Peyer's patch (tissue), 4 donors: Measurements from ENCODE around the gene PAEP.
"Not testable (repeated sequence)": the region's sequence is repeated elsewhere in the genome, so short reads cannot be mapped to it uniquely, and the experiment has no call there.

Experiments used
- POLR2A ChIP-seq, 2 donors: fragments of 450-650 bp; IDR thresholded peaks; one replicate each; pipeline ENCODE4 v1.5.1; 2017; ENCODE audit warnings: antibody characterized with exemption in 2 of 2, mild to moderate bottlenecking in 2 of 2, moderate library complexity in 2 of 2
- TF ChIP-seq, protein P1 (sequence below), 6 experiments: fragments of 450-650 bp in 4 of 6; fragments of 200-600 bp in 2 of 6; sonication (generic) in 1 of 6; IDR thresholded peaks; one replicate each; pipeline ENCODE4 v1.5.1; 2017 to 2019; ENCODE audit warnings: antibody characterized with exemption in 6 of 6, mild to moderate bottlenecking in 3 of 6, moderate library complexity in 1 of 6

- TF ChIP-seq, protein P1, sequence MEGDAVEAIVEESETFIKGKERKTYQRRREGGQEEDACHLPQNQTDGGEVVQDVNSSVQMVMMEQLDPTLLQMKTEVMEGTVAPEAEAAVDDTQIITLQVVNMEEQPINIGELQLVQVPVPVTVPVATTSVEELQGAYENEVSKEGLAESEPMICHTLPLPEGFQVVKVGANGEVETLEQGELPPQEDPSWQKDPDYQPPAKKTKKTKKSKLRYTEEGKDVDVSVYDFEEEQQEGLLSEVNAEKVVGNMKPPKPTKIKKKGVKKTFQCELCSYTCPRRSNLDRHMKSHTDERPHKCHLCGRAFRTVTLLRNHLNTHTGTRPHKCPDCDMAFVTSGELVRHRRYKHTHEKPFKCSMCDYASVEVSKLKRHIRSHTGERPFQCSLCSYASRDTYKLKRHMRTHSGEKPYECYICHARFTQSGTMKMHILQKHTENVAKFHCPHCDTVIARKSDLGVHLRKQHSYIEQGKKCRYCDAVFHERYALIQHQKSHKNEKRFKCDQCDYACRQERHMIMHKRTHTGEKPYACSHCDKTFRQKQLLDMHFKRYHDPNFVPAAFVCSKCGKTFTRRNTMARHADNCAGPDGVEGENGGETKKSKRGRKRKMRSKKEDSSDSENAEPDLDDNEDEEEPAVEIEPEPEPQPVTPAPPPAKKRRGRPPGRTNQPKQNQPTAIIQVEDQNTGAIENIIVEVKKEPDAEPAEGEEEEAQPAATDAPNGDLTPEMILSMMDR (IDR thresholded peaks at IDR 0.05) = not testable (repeated sequence)
- not testable (repeated sequence) for TF ChIP-seq POLR2A (IDR thresholded peaks at IDR 0.05)
These were observed 26.7 kb upstream of the PAEP start for GRCh38 chr9:135534826-135535225.
